Vagina (tissue), 2 donors: Measurements from ENCODE around the gene ZMYND11. TPM values are rescaled to one million over a fixed set of nuclear protein-coding genes. Genes with fewer than 3 reads are reported as not detected.

Experiments
- DNase-seq, 2 donors: peaks; one replicate each; pipeline ENCODE4 v3.0.0-alpha.2; 2017; ENCODE audit errors: extremely low spot score in 2 of 2
- H3K27ac ChIP-seq: fragments of 200-600 bp; sonication (generic); one replicate; pipeline ENCODE4 v1.5.1; 2019
- H3K27me3 ChIP-seq: fragments of 200-600 bp; sonication (generic); one replicate; pipeline ENCODE4 v1.5.1; 2019
- H3K36me3 ChIP-seq, 2 donors: fragments of 200-600 bp; sonication (generic); one replicate each; pipeline ENCODE4 v1.5.1; 2017 to 2019
- H3K4me1 ChIP-seq: fragments of 200-600 bp; sonication (generic); one replicate; pipeline ENCODE4 v1.5.1; 2019
- H3K4me3 ChIP-seq, 2 donors: fragments of 200-600 bp; sonication (generic); 1 replicate in 1 of 2; 2 replicates in 1 of 2; pipeline ENCODE4 v1.5.1; 2016 to 2019
- H3K9me3 ChIP-seq: fragments of 200-600 bp; sonication (generic); one replicate; pipeline ENCODE4 v1.5.1; 2019
- POLR2A ChIP-seq, 2 donors: fragments of 450-650 bp; IDR thresholded peaks; one replicate each; pipeline ENCODE4 v1.6.1; 2017; ENCODE audit warnings: antibody characterized with exemption in 2 of 2, mild to moderate bottlenecking in 2 of 2, moderate library complexity in 2 of 2
- POLR2AphosphoS5 ChIP-seq, 2 donors: sonication (generic); formaldehyde crosslinking; IDR thresholded peaks; one replicate each; pipeline ENCODE4 v1.9.0; 2017; ENCODE audit warnings: antibody characterized with exemption in 2 of 2, mild to moderate bottlenecking in 2 of 2, low read depth in 1 of 2; ENCODE audit not compliant: insufficient read depth in 1 of 2
- intact Hi-C: fragments of 100-400 bp; cut with DNase I; formaldehyde crosslinking; loops from one replicate; pipeline ENCODE4 v1.15.1; 2023
- total RNA-seq: library from RNA; depleted of rRNA; stranded (reverse); fragments of >200 nt; gene quantifications from one replicate; pipeline ENCODE4 v1.2.3, GENCODE V29; 2016
- TF ChIP-seq, protein P1 (sequence below), 3 experiments: fragments of 450-650 bp in 2 of 3; fragments of 200-600 bp in 1 of 3; sonication (generic) in 1 of 3; IDR thresholded peaks; one replicate each; pipeline ENCODE4 v1.5.1; 2017 to 2019; ENCODE audit warnings: antibody characterized with exemption in 3 of 3, mild to moderate bottlenecking in 2 of 3, moderate library complexity in 2 of 3

Gene ZMYND11
- total RNA-seq, 1 donor from 2014 or later, result 46.4 TPM

- H3K27me3 ChIP-seq, result no peaks in the 10 kb centered on the region
- peaks cover 12% of the 10 kb centered on the region for H3K4me1 ChIP-seq
- no peaks in the 10 kb centered on the region for H3K9me3 ChIP-seq
- intact Hi-C loops, result no loop called here
- H3K36me3 ChIP-seq, result no peaks in the 10 kb centered on the region
- TF ChIP-seq POLR2AphosphoS5 (IDR thresholded peaks at IDR 0.05; ENCODE audit: insufficient read depth in 1 of 2, low read depth in 1 of 2) (no peak), POLR2A (IDR thresholded peaks at IDR 0.05) (no peak)
- TF ChIP-seq, protein P1, sequence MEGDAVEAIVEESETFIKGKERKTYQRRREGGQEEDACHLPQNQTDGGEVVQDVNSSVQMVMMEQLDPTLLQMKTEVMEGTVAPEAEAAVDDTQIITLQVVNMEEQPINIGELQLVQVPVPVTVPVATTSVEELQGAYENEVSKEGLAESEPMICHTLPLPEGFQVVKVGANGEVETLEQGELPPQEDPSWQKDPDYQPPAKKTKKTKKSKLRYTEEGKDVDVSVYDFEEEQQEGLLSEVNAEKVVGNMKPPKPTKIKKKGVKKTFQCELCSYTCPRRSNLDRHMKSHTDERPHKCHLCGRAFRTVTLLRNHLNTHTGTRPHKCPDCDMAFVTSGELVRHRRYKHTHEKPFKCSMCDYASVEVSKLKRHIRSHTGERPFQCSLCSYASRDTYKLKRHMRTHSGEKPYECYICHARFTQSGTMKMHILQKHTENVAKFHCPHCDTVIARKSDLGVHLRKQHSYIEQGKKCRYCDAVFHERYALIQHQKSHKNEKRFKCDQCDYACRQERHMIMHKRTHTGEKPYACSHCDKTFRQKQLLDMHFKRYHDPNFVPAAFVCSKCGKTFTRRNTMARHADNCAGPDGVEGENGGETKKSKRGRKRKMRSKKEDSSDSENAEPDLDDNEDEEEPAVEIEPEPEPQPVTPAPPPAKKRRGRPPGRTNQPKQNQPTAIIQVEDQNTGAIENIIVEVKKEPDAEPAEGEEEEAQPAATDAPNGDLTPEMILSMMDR (IDR thresholded peaks at IDR 0.05), result no peak
- DNase-seq, result no peak
- H3K4me3 ChIP-seq, result no peak overlapping the region
- no peak overlapping the region for H3K27ac ChIP-seq
Observed at GRCh38 chr10:219731-220472, 84.6 kb downstream of the ZMYND11 start.

GRCh38 chr10:224571-224970, 89.3 kb downstream of the ZMYND11 start:
- Histone ChIP-seq H3K27ac (no peak overlapping the region), H3K27me3 (no peaks in the 10 kb centered on the region), H3K36me3 (no peaks in the 10 kb centered on the region), H3K9me3 (no peaks in the 10 kb centered on the region), H3K4me1 (peaks cover 14% of the 10 kb centered on the region), H3K4me3 (no peak overlapping the region)
- intact Hi-C loops, result no loop called here
- no peak for DNase-seq
- no peak for TF ChIP-seq POLR2AphosphoS5 (IDR thresholded peaks at IDR 0.05; ENCODE audit: insufficient read depth in 1 of 2, low read depth in 1 of 2)
- TF ChIP-seq POLR2A (IDR thresholded peaks at IDR 0.05), result no peak
- TF ChIP-seq, protein P1 (IDR thresholded peaks at IDR 0.05), result no peak

DNA sequence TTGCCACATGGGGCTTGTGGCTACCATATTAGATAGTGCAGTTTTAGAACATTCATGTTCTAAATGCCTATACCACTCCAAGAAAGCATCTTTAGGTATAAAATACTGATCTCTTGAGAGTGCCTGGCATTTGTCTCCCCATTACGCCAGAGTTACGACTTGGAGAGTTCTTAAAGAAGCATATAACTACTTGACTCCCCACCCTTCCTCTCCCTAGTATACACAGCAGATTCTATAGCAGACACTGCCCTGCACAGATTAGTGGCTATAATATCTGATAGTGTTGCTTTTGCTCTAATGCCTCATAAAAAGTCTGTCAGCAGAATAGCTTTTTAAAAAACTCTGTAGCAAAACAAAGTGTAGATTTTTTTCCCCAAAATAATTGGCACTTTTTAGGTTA, 90.8 kb downstream of the ZMYND11 start:
- H3K9me3 ChIP-seq, result no peaks in the 10 kb centered on the region
- no peak for TF ChIP-seq POLR2A (IDR thresholded peaks at IDR 0.05)
- no peak for TF ChIP-seq POLR2AphosphoS5 (IDR thresholded peaks at IDR 0.05; ENCODE audit: insufficient read depth in 1 of 2, low read depth in 1 of 2)
- TF ChIP-seq, protein P1 (IDR thresholded peaks at IDR 0.05), result no peak
- H3K27ac ChIP-seq, result no peak overlapping the region
- H3K4me3 ChIP-seq, result no peak overlapping the region
- no peaks in the 10 kb centered on the region for H3K27me3 ChIP-seq
- DNase-seq, result no peak
- peaks cover 12% of the 10 kb centered on the region for H3K4me1 ChIP-seq
- no peaks in the 10 kb centered on the region for H3K36me3 ChIP-seq
- intact Hi-C loops, result no loop called here

GRCh38 chr10:227014-227413, 91.8 kb downstream of the ZMYND11 start:
- TF ChIP-seq POLR2AphosphoS5 (IDR thresholded peaks at IDR 0.05; ENCODE audit: insufficient read depth in 1 of 2, low read depth in 1 of 2) (peak in 1 of 2 donors; percentile 14), POLR2A (IDR thresholded peaks at IDR 0.05) (no peak)
- Histone ChIP-seq H3K27me3 (no peaks in the 10 kb centered on the region), H3K36me3 (no peaks in the 10 kb centered on the region), H3K9me3 (no peaks in the 10 kb centered on the region), H3K4me3 (no peak overlapping the region), H3K27ac (no peak overlapping the region), H3K4me1 (peaks cover 12% of the 10 kb centered on the region)
- DNase-seq, result no peak
- intact Hi-C loops, result no loop called here

- intact Hi-C loops, result no loop called here
- no peaks in the 10 kb centered on the region for H3K36me3 ChIP-seq
- H3K27me3 ChIP-seq, result no peaks in the 10 kb centered on the region
- TF ChIP-seq, protein P1 (IDR thresholded peaks at IDR 0.05), result no peak
- no peak for TF ChIP-seq POLR2AphosphoS5 (IDR thresholded peaks at IDR 0.05; ENCODE audit: insufficient read depth in 1 of 2, low read depth in 1 of 2)
- TF ChIP-seq POLR2A (IDR thresholded peaks at IDR 0.05), result no peak
- H3K9me3 ChIP-seq, result no peaks in the 10 kb centered on the region
- H3K4me3 ChIP-seq, result no peak overlapping the region
- peaks cover 12% of the 10 kb centered on the region for H3K4me1 ChIP-seq
- H3K27ac ChIP-seq, result no peak overlapping the region
- DNase-seq, result no peak
Observed at GRCh38 chr10:228366-228765, 93.1 kb downstream of the ZMYND11 start.
